Activated naive CD4-positive, alpha-beta T cell (primary cell): ENCODE measurements around the gene KLHL29.

Source experiments
- DNase-seq, 4 experiments: peaks; one replicate each; lab custom pipeline; 2025; lab: John Stamatoyannopoulos, UW

Gene KLHL29

DNA sequence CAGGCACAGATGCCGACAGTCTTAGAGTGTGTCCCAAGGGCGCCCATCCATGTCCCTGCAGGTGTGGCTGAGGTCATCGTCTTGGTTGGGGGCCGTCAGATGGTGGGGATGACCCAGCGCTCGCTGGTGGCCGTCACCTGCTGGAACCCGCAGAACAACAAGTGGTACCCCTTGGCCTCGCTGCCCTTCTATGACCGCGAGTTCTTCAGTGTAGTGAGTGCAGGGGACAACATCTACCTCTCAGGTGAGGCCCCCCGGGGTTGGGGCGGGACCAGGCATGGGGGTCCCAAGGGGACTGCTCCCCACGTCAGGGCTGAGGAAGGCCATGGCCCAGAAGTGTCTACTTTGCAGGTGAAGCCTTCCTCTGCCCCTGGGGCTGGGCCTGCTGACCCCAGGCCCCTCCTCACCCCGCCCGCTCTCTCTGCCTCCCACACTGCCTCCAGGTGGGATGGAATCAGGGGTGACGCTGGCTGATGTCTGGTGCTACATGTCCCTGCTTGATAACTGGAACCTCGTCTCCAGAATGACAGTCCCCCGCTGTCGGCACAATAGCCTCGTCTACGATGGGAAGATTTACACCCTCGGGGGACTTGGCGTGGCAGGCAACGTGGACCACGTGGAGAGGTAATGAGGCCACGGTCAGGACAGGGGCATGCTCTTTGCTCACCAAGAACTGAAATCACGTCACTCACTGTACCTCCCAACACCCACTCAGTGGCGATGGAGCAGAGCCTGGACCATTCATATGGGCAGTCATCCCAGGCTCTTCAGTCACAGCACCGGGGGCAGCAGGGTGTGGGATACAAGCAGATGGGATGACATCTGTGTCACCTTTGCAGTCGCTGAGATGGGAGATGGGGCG lies 311.1 kb downstream of the KLHL29 start:
- no peak for DNase-seq

DNA sequence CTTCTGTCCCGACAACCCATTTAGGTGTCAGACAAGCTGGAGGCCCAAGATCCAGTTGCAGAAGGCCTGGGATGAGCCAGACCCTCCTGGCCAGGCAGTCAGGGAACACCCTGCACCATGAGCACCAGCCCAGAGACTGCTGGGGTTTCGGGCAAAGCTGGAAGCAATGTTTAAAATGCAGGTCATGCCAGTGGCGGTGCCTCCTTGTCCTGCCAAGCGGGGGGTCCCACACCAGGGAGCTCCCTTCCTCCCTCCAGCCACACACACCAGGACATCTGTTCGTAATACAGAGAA lies 311.7 kb downstream of the KLHL29 start:
- DNase-seq, result no peak

GRCh38 chr2:23697256-23698075 lies 312.5 kb downstream of the KLHL29 start:
- DNase-seq, result no peak

DNA sequence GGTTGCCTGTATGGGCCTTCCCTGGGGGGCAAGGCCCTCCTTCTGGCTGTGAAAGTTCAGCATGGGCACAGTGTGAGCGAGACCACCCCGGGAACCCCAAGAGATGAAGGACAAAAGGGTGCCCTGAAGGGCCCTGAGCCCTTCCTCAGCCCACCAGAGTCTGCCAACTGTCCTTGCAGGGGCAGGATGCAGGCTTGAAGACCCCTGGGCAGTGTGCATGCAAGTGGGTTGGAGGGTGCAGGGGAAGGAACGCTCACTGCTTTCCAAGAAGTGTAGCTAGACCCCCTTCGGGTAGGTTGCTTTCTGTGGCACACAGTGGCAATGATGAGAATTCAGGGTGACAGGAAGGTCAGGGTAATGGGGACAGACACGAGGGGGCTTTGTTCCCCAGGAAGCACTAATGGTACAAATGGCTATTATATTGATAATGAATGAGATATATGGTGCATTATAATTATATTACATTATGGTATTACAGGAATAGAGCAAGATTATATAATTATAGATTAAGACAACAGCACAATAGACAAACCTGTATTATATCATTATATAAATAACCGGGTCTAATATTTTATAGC lies 313.2 kb downstream of the KLHL29 start:
- no peak for DNase-seq

GRCh38 chr2:23698721-23699579 lies 314.0 kb downstream of the KLHL29 start:
- no peak for DNase-seq

GRCh38 chr2:23699580-23699925 lies 314.6 kb downstream of the KLHL29 start:
- no peak for DNase-seq

- DNase-seq, result no peak
Observed at GRCh38 chr2:23700627-23701026, 315.6 kb downstream of the KLHL29 start.

- DNase-seq, result no peak
Observed at GRCh38 chr2:23703037-23703582, 318.1 kb downstream of the KLHL29 start.

DNA sequence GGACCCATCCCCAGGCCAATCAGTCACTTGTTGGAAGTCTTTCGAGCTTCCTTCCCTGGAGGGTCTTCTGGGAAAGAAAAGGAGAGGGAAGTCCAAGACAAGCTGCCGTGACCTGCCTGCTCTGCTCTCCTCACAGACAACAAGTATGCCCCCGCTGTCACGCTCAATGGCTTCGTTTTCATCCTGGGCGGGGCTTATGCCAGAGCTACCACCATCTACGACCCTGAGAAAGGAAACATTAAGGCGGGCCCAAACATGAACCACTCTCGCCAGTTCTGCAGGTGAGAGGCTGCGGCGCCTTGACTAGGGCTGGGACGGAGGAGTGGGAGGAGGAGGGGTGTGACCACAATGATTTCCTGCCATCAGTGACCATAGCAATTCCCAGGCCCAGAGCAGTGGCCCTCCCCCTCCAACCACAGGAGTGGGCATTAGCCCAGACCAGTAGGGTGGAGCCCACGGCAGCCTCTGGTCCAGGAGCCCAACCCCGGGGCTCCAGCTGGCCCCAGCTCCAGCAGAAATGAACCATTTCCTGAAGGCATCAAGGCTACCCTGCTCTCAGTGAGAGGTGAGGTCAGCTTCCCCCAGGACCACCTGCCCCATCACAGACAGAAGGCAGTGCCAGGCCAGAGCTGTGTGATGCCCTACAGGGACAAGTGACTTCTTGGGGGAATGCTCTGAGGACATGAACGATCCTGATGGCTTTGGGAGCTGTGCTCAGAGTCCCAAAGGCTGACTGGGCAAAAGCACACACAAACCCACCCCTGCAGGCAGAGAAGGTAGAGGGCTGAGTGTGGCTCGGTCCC lies 318.8 kb downstream of the KLHL29 start:
- DNase-seq, result no peak

- no peak for DNase-seq
Observed at GRCh38 chr2:23705771-23706612, 321.0 kb downstream of the KLHL29 start.

- DNase-seq, result no peak
Observed at GRCh38 chr2:23706613-23707078, 321.7 kb downstream of the KLHL29 start.

GRCh38 chr2:23707096-23707495 lies 322.1 kb downstream of the KLHL29 start:
- no peak for DNase-seq

GRCh38 chr2:23708771-23709170 lies 323.8 kb downstream of the KLHL29 start:
- DNase-seq, result no peak

DNA sequence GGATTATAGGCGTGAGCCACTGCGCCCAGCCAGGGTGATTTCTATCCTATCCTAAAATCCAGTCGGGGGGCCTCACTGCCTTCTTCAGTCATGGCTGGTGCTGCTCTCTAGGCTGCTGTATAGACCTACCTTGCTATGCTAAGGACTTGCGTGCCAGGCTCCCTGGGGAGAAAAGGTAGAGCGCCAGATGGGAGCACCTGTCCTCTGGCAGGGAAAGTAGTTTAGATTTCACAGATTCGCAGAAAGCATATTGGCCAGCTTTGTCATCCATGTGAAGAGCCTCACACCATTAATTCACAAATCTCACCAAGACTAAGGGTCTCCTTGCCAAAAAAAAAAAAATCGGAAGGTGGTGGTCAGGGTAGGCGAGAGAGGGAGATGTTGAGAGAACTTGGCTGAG lies 324.3 kb downstream of the KLHL29 start:
- DNase-seq, result no peak

DNA sequence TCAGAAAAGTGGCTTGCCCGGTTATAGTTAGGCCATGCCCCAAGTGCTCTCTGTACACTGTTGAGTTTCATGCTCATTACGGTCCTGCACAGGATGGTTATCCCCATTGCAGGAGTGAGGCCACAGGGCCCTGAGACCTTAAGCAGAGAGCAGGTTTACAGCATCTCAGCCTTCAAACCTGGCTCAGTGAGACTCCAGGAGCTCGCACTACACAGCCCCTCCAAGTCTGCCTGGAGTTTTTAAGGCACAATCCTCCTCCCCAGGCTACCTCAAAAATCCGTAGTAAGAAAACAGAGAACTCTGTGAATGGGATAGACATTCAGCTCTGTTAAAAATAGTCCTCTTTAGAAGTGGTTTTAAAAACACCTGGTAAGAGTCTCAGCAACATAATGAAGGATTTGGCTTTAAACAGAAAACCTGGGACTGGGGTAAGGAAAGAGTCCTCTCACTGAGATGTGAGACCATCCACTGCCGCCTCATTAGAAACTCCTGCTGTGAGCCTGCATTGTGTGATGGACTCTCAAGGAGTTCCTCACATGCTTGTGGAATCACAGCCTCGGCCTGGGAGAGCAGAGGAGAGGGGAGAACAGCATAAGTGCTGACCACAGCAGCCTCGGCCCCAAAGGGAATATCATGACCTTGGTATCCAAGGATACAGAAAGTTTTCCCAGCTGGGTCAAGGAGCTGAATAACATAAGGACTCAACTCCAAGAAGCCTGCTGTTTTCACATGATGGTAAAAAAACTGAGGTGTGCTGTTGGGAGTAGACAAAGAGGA lies 327.2 kb downstream of the KLHL29 start:
- no peak for DNase-seq

DNA sequence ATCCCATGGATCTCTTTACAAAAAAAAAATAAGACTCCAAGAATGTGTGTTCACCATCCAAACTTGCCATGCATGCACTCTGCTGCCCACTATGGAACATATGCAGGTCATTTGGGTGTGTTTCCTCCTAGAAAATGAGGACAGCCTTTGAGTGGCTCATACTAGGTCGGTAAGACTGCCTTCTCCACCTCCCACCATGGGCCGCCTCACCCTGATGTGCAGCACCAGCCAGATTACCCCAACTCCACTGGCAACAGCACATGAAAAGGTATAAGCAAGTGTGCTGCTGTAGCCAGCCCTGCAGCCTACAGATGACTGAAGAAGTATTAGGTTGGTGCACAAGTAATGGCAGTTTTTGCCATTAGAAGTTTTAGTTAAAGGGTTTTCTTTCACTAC lies 327.8 kb downstream of the KLHL29 start:
- DNase-seq, result no peak

DNA sequence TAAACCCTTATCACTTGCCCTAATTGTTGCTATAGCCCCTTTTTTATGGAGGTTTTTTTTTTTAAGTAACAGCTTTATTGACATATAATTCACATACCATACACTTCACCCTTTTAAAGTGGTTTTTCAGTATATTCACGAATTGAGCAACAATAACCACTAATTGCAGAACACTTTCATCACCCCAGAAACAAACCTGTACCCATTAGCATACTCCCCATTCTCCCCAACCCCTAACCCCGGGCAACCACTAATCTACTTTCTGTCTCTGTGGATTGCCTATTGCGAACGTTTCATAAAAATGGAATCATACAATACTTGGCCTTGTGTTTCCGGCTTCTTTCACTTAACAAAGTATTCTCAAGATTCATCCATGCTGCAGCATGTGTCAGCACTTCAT lies 328.4 kb downstream of the KLHL29 start:
- DNase-seq, result no peak

DNA sequence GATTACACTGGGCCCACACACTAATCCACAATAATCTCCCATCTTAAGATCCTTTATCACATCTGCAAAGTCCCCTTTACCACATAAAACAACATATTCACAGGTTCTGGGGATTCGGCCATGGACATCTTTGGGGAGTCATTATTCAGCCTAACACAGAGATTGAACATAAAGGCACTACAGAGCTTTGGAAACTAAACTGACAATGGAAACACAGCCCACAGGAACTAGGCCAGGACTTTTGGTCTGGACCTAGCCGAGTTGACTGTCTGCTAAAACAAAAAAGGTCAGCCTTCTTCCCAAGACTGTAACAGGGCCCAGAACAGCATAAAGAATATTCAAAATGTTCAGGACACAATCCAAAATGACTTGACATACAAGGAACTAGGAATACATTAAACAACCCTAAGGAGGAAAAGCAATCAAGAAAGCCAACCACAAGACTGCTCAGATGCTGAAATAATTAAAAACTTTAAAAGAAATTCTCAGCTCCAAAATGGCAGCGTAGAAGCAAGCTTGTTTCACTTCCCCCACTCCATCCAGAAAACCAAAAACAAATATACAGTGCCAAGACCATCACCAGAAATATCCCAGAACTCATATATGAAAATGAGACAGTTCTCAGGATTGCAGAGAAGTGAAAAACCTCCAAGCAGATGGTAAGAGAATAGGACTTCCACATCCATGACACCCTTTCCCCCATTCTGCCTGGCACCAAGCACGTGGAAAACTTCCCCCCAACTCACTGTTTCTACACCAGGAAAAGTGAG lies 334.1 kb downstream of the KLHL29 start:
- DNase-seq, result no peak
